HEK293 (cell line): ENCODE data around the gene MED13L.

Source experiments
- MYNN ChIP-seq: fragments of 450-650 bp; formaldehyde crosslinking; IDR thresholded peaks from 2 replicates; pipeline ENCODE4 v1.5.1; 2016; ENCODE audit warnings: missing biosample characterization, missing genetic modification characterization, borderline replicate concordance
- SETDB1 ChIP-seq: IDR thresholded peaks from one replicate; pipeline ENCODE4 v1.6.1; 2017; ENCODE audit warnings: mild to moderate bottlenecking, low read length, moderate library complexity, mixed read lengths; ENCODE audit not compliant: insufficient read length
- ZNF169 ChIP-seq: fragments of 450-650 bp; formaldehyde crosslinking; IDR thresholded peaks from 2 replicates; pipeline ENCODE4 v1.5.1; 2016; ENCODE audit warnings: missing biosample characterization, missing genetic modification characterization
- ZNF37A ChIP-seq: fragments of 450-650 bp; IDR thresholded peaks from 2 replicates; pipeline ENCODE4 v1.5.1; 2018; ENCODE audit warnings: missing biosample characterization, missing genetic modification characterization
- ZNF391 ChIP-seq: fragments of 450-650 bp; formaldehyde crosslinking; IDR thresholded peaks from 2 replicates; pipeline ENCODE4 v1.5.1; 2016; ENCODE audit warnings: low read depth, missing biosample characterization, missing genetic modification characterization, borderline replicate concordance

DNA sequence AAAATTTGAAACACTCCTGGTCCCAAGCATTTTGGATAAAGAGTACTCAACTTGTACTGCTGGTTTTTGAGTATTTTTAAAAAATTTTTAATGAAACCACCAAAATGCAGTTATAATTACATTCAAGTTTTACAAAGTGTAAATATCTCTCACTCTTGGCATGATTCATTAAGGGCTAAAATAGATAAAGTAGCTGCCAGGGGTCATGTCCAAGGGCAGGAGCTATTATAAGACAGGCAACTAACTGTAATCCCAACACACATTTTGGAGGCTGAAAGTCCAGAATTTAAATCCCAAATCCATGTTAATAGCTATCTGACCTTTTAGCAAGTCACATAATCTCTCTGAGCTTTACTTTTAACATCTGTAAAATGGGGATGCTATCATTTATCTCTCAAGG is 207.6 kb downstream of the MED13L start:
- no peak for TF ChIP-seq MYNN
- no peak for TF ChIP-seq ZNF169
- TF ChIP-seq SETDB1 = no peak
- TF ChIP-seq ZNF37A (tag by site-specific recombination) = no peak
- TF ChIP-seq ZNF391 (tag by site-specific recombination) = no peak
